Activated B cell treated with CpG ODN at 0.5 μM for 24 hours (primary cell): Measurements from ENCODE around the gene IARS2. TPM values are rescaled to one million over a fixed set of nuclear protein-coding genes. Genes with fewer than 3 reads are reported as not detected.

Experiments
- ATAC-seq: fragments of 200-7000 bp; cut with Tn5 transposase; one replicate; pipeline ENCODE4 v1.10.0; 2021; ENCODE audit warnings: low read depth, mild to moderate bottlenecking, moderate library complexity
- CTCF ChIA-PET: fragments of 350-600 bp; sonication (Branson Sonifier 250); formaldehyde crosslinking; loops from one replicate; lab custom pipeline; 2021; ENCODE audit warnings: antibody characterized with exemption; lab: Charles Lee
- POLR2A ChIA-PET: fragments of 350-600 bp; sonication (Branson Sonifier 250); formaldehyde crosslinking; loops from one replicate; lab custom pipeline; 2021; ENCODE audit warnings: antibody characterized with exemption; lab: Charles Lee
- DNase-seq: peaks from one replicate; pipeline ENCODE4 v3.0.0; 2022
- H3K27ac Mint-ChIP-seq: one replicate; pipeline ENCODE4 v1.8.0; 2020; ENCODE audit warnings: mixed read lengths
- H3K27me3 Mint-ChIP-seq: one replicate; pipeline ENCODE4 v1.8.0; 2021; ENCODE audit warnings: mixed read lengths
- H3K36me3 Mint-ChIP-seq: one replicate; pipeline ENCODE4 v1.8.0; 2021; ENCODE audit warnings: low read depth, mixed read lengths
- H3K4me1 Mint-ChIP-seq: one replicate; pipeline ENCODE4 v1.8.0; 2021; ENCODE audit warnings: mixed read lengths
- H3K4me3 Mint-ChIP-seq: one replicate; pipeline ENCODE4 v1.8.0; 2020; ENCODE audit warnings: mild to moderate bottlenecking, mixed read lengths
- H3K9me3 Mint-ChIP-seq: one replicate; pipeline ENCODE4 v1.8.0; 2020; ENCODE audit warnings: mixed read lengths
- intact Hi-C: fragments of 100-400 bp; cut with micrococcal nuclease; formaldehyde crosslinking; loops from one replicate; pipeline ENCODE4 v1.15.1; 2024
- total RNA-seq: library from RNA; stranded (reverse); gene quantifications from 2 replicates; pipeline ENCODE4 v1.2.3, GENCODE V29; 2022
- TF ChIP-seq, protein P1 (sequence below): fragments of 200-600 bp; IDR thresholded peaks from one replicate; pipeline ENCODE4 v1.8.0; 2022; ENCODE audit warnings: antibody characterized with exemption, mild to moderate bottlenecking

Gene IARS2
- total RNA-seq, 1 donor from 2014 or later, result 41.9 TPM

DNA sequence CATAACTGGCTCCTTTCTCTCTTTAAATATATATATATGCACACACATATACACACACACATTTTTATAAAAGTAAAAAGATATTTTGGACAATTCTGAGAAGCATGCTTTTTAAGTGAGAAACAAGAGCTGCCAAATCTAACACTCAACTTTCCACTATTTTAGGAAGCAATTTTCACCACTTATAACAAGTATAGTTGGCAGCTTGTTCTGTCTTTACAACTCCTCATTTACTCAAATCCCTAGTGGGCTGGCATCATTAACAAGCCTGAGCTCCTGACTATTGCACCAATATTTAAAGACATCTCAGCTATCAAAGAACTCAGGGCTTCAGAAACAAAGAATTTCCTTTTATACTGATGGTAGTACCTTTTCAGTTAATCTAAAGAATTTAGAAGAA is 101.8 kb downstream of the IARS2 start:
- CTCF ChIA-PET, result interaction anchor here (1.0 to 1.5 kb wide), 3 partner anchors 8 to 581 kb away, joined by 3 to 5 read pairs (median 3); no protein-coding TSS in a partner anchor
- H3K27ac Mint-ChIP-seq, result no peak overlapping the region

More for the DNA sequence above, 101.8 kb downstream of the IARS2 start:
- no peaks in the 10 kb centered on the region for H3K9me3 Mint-ChIP-seq
- H3K4me3 Mint-ChIP-seq, result no peak overlapping the region
- no peak for DNase-seq
- POLR2A ChIA-PET, result no interaction called here
- TF ChIP-seq, protein P1, sequence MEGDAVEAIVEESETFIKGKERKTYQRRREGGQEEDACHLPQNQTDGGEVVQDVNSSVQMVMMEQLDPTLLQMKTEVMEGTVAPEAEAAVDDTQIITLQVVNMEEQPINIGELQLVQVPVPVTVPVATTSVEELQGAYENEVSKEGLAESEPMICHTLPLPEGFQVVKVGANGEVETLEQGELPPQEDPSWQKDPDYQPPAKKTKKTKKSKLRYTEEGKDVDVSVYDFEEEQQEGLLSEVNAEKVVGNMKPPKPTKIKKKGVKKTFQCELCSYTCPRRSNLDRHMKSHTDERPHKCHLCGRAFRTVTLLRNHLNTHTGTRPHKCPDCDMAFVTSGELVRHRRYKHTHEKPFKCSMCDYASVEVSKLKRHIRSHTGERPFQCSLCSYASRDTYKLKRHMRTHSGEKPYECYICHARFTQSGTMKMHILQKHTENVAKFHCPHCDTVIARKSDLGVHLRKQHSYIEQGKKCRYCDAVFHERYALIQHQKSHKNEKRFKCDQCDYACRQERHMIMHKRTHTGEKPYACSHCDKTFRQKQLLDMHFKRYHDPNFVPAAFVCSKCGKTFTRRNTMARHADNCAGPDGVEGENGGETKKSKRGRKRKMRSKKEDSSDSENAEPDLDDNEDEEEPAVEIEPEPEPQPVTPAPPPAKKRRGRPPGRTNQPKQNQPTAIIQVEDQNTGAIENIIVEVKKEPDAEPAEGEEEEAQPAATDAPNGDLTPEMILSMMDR, result no peak
- ATAC-seq, result no peak
- intact Hi-C loops, result loop anchor here (5.0 kb wide), 1 partner anchor 33 kb away; no protein-coding TSS in a partner anchor
- no peaks in the 10 kb centered on the region for H3K27me3 Mint-ChIP-seq
- H3K4me1 Mint-ChIP-seq, result no peaks in the 10 kb centered on the region
- H3K36me3 Mint-ChIP-seq, result peaks cover 53% of the 10 kb centered on the region

Other genes starting within 250 kb of the IARS2 start
- 0.11 TPM in 1 of 2 replicates, not detected in the other for gene SLC30A10, start 165.6 kb upstream of the IARS2 start, total RNA-seq
- 114 and 119 TPM in 2 replicates for gene EPRS1, start 47.6 kb upstream of the IARS2 start, total RNA-seq
- 22.8 and 23.6 TPM in 2 replicates for gene BPNT1, start 4.3 kb upstream of the IARS2 start, total RNA-seq
- gene RAB3GAP2, start 178.3 kb downstream of the IARS2 start, total RNA-seq, result 93.3 and 107 TPM in 2 replicates